Activated naive CD4-positive, alpha-beta T cell treated with anti-CD3 and anti-CD28 coated beads, Interleukin-2, amount 50 U/mL, for 24 hours (primary cell): ENCODE results near the gene SH3GLB2.
"Not testable (repeated sequence)": the region's sequence is repeated elsewhere in the genome, so short reads cannot be mapped to it uniquely, and the experiment has no call there.

ENCODE experiments used
- H3K27ac Mint-ChIP-seq: one replicate; pipeline ENCODE4 v1.8.0; 2021; ENCODE audit warnings: mild to moderate bottlenecking, mixed read lengths
- H3K27me3 Mint-ChIP-seq: one replicate; pipeline ENCODE4 v1.8.0; 2021; ENCODE audit warnings: mixed read lengths
- H3K36me3 Mint-ChIP-seq: one replicate; pipeline ENCODE4 v1.8.0; 2021; ENCODE audit warnings: mixed read lengths
- H3K4me1 Mint-ChIP-seq: one replicate; pipeline ENCODE4 v1.8.0; 2021; ENCODE audit warnings: mixed read lengths
- H3K4me3 Mint-ChIP-seq: one replicate; pipeline ENCODE4 v1.8.0; 2021; ENCODE audit warnings: mild to moderate bottlenecking, mixed read lengths
- H3K9me3 Mint-ChIP-seq: one replicate; pipeline ENCODE4 v1.8.0; 2021; ENCODE audit warnings: mixed read lengths

The SH3GLB2 gene

GRCh38 chr9:129060991-129061390 lies 32.9 kb upstream of the SH3GLB2 start:
- H3K36me3 Mint-ChIP-seq = peaks cover 3% of the 10 kb centered on the region
- H3K27me3 Mint-ChIP-seq = no peaks in the 10 kb centered on the region
- H3K4me3 Mint-ChIP-seq = no peak overlapping the region
- no peaks in the 10 kb centered on the region for H3K4me1 Mint-ChIP-seq
- H3K27ac Mint-ChIP-seq = no peak overlapping the region
- no peaks in the 10 kb centered on the region for H3K9me3 Mint-ChIP-seq

- Mint-ChIP-seq H3K27ac (no peak overlapping the region), H3K27me3 (no peaks in the 10 kb centered on the region), H3K9me3 (no peaks in the 10 kb centered on the region), H3K4me3 (no peak overlapping the region), H3K36me3 (no peaks in the 10 kb centered on the region), H3K4me1 (no peaks in the 10 kb centered on the region)
Observed at GRCh38 chr9:129059796-129060785, 32.0 kb upstream of the SH3GLB2 start.

DNA sequence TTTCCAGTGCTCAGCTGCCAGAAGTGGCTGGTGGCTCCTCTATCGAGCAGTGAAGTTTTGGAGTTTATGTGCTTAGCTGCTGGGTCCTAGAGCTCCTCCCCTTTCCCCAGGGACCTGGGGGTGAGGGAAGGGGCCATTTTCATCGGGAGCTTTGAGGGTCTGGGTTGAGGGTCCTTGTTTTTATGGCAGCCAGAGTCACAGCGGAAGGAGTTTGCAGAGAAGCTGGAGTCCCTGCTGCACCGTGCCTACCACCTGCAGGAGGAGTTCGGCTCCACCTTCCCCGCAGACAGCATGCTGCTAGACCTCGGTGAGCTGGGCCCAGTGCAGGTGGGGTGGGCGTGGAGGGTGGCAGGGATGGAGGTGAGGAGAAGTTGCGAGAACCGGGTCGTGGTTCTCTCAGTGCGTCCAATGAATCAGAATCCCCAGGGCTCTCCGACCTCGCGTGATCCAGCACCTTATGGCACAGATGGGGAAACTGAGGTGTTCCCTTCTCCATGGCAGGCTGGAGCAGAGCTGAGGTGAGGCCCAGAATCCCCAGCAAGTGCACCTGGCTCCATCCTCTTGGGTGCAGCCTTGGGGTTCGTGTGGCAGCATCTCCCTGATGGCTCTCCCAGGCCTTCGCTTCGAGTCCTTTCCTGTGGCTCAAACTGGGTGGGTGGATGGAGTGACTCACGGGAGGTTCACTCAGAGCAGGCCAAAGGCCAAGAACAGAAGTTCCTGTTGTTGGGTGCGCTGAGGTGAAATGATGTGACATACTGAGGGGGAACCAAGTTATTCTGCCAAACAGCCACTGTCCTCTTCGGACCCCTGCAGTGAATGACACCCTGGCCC lies 31.0 kb upstream of the SH3GLB2 start:
- Mint-ChIP-seq H3K27me3 (no peaks in the 10 kb centered on the region), H3K27ac (no peak overlapping the region), H3K36me3 (peaks cover 2% of the 10 kb centered on the region), H3K4me1 (no peaks in the 10 kb centered on the region), H3K4me3 (no peak overlapping the region), H3K9me3 (no peaks in the 10 kb centered on the region)

- Mint-ChIP-seq H3K27me3 (no peaks in the 10 kb centered on the region), H3K4me1 (no peaks in the 10 kb centered on the region), H3K36me3 (peaks cover 2% of the 10 kb centered on the region), H3K9me3 (no peaks in the 10 kb centered on the region), H3K27ac (no peak overlapping the region), H3K4me3 (no peak overlapping the region)
Observed at GRCh38 chr9:129054163-129054851, 26.2 kb upstream of the SH3GLB2 start.

GRCh38 chr9:129053020-129053419 lies 24.9 kb upstream of the SH3GLB2 start:
- peaks cover 2% of the 10 kb centered on the region for H3K36me3 Mint-ChIP-seq
- no peaks in the 10 kb centered on the region for H3K9me3 Mint-ChIP-seq
- H3K27me3 Mint-ChIP-seq = no peaks in the 10 kb centered on the region
- no peaks in the 10 kb centered on the region for H3K4me1 Mint-ChIP-seq
- H3K27ac Mint-ChIP-seq = no peak overlapping the region
- H3K4me3 Mint-ChIP-seq = no peak overlapping the region

DNA sequence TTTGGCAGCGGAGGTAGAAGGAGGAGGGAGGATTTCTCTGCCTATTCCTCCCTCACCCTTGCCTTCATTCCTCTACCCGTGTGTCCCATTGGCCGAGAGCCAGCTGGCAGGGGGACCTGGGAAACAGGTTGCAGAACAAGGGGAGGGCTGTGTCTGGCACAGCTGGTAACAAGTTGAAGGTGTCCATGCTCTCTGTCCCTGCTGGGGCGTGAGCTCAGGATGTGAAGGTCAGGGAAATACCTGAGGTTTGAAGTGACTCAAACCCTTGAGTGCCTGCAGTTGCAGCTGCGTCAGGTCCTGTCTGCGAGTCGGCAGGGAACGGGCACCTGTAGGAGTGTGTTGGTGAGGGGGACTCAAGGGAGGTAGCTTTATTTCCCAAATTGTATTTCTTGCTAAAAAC lies 24.5 kb upstream of the SH3GLB2 start:
- peaks cover 2% of the 10 kb centered on the region for H3K36me3 Mint-ChIP-seq
- H3K9me3 Mint-ChIP-seq = no peaks in the 10 kb centered on the region
- H3K4me3 Mint-ChIP-seq = no peak overlapping the region
- no peaks in the 10 kb centered on the region for H3K4me1 Mint-ChIP-seq
- H3K27ac Mint-ChIP-seq = no peak overlapping the region
- no peaks in the 10 kb centered on the region for H3K27me3 Mint-ChIP-seq

DNA sequence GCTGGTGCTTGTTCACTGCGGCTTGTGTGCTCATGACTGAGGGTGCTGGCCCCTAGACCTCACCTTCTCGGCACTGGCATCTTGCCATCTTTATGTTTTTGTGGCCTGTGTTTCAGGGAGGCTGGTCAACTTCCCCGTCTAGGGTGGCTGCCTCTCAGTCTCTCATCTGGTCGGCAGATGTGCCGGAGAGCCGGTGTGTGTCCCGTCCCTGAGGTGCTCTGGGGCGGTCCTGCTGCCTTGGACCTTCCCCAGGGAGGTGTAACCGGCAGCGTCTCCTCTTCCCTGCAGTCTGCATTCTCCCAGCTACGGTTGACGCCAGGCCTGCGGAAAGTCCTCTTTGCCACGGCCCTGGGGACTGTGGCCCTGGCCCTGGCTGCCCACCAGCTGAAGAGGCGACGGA lies 13.9 kb upstream of the SH3GLB2 start:
- Mint-ChIP-seq H3K36me3 (peaks cover 6% of the 10 kb centered on the region), H3K27me3 (no peaks in the 10 kb centered on the region)

DNA sequence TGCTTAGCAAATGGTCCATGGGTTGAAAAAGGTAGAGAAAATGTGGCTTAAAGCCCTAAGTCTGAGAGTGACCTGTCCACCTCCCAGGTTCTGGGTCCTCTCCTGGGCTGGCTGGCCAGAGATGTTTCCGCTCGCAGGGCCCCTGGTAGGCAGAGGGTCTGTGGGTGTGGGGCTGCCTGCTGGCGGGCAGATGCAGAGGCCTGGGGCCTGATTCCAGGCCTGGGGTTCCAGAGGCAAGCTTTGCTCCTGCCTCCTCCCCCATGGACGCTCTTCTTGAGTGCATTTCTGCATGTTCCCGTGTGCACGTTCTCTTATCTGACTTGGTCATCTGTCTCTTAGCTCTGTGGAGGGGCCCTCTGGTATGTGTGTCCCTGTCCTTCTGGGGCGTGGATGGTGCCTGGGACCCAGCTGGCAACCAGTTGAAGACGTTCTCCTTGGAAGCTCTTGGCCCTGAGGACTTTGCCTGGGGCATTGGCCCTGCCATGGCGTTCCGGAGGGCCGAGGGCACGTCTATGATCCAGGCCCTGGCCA lies 12.0 kb upstream of the SH3GLB2 start:
- H3K36me3 Mint-ChIP-seq = peaks cover 5% of the 10 kb centered on the region
- H3K4me1 Mint-ChIP-seq = peaks cover 24% of the 10 kb centered on the region
- H3K9me3 Mint-ChIP-seq = no peaks in the 10 kb centered on the region
- H3K27me3 Mint-ChIP-seq = no peaks in the 10 kb centered on the region
- no peak overlapping the region for H3K4me3 Mint-ChIP-seq
- H3K27ac Mint-ChIP-seq = peak overlapping the region; percentile 51

More for the DNA sequence above, 13.9 kb upstream of the SH3GLB2 start:
- Mint-ChIP-seq H3K9me3 (no peaks in the 10 kb centered on the region), H3K4me3 (no peak overlapping the region), H3K4me1 (peaks cover 19% of the 10 kb centered on the region), H3K27ac (no peak overlapping the region)

- Mint-ChIP-seq H3K4me3 (peak overlapping the region; percentile 96), H3K36me3 (peaks cover 2% of the 10 kb centered on the region), H3K27me3 (no peaks in the 10 kb centered on the region), H3K4me1 (peaks cover 24% of the 10 kb centered on the region), H3K9me3 (no peaks in the 10 kb centered on the region), H3K27ac (no peak overlapping the region)
Observed at GRCh38 chr9:129038109-129038852, 10.2 kb upstream of the SH3GLB2 start.

GRCh38 chr9:129037767-129038098 lies 9.6 kb upstream of the SH3GLB2 start:
- H3K27ac Mint-ChIP-seq = no peak overlapping the region

GRCh38 chr9:129036923-129037766 lies 9.0 kb upstream of the SH3GLB2 start:
- peak overlapping the region; percentile 96 for H3K4me3 Mint-ChIP-seq
- H3K27me3 Mint-ChIP-seq = no peaks in the 10 kb centered on the region
- H3K36me3 Mint-ChIP-seq = no peaks in the 10 kb centered on the region
- H3K27ac Mint-ChIP-seq = peak overlapping the region; percentile 77
- peaks cover 24% of the 10 kb centered on the region for H3K4me1 Mint-ChIP-seq
- no peaks in the 10 kb centered on the region for H3K9me3 Mint-ChIP-seq

More at GRCh38 chr9:129037767-129038098, 9.6 kb upstream of the SH3GLB2 start:
- Mint-ChIP-seq H3K27me3 (no peaks in the 10 kb centered on the region), H3K4me1 (peaks cover 24% of the 10 kb centered on the region), H3K4me3 (peak overlapping the region; percentile 96), H3K36me3 (peaks cover 2% of the 10 kb centered on the region), H3K9me3 (no peaks in the 10 kb centered on the region)

- Mint-ChIP-seq H3K9me3 (no peaks in the 10 kb centered on the region), H3K36me3 (no peaks in the 10 kb centered on the region), H3K4me3 (peak within 1 kb of the TSS; percentile 96), H3K4me1 (peaks cover 24% of the 10 kb centered on the region), H3K27ac (peak within 1 kb of the TSS; percentile 77), H3K27me3 (no peaks in the 10 kb centered on the region)
Observed at GRCh38 chr9:129036241-129036922, 8.3 kb upstream of the SH3GLB2 start, which contains the start of gene MIGA2. MIGA2 (plus strand) TSS chr9:129036626; CDS start chr9:129040595, 3,969 bp downstream.

GRCh38 chr9:129035838-129036237 lies 7.7 kb upstream of the SH3GLB2 start:
- Mint-ChIP-seq H3K27ac (peak overlapping the region; percentile 77), H3K4me3 (peak overlapping the region; percentile 96), H3K4me1 (peaks cover 24% of the 10 kb centered on the region)
- not testable (repeated sequence) for H3K9me3 Mint-ChIP-seq, H3K36me3 Mint-ChIP-seq, H3K27me3 Mint-ChIP-seq
